ENCODE data around the gene TSPOAP1. TPM values are rescaled to one million over a fixed set of nuclear protein-coding genes. Genes with fewer than 3 reads are reported as not detected.

The TSPOAP1 gene
- total RNA-seq, 2 experiments from 2014 or later = 17.8 to 19.5 TPM

- Mint-ChIP-seq H3K27ac (peak overlapping the region; percentile 84), H3K36me3 (ENCODE audit: low read depth) (peaks cover 44% of the 10 kb centered on the region), H3K4me1 (ENCODE audit: low read depth) (peaks cover 92% of the 10 kb centered on the region), H3K4me3 (peak overlapping the region; percentile 90), H3K9me3 (no peaks in the 10 kb centered on the region), H3K27me3 (no peaks in the 10 kb centered on the region)
- H3K36me3 ChIP-seq (ENCODE audit: insufficient read depth, low read length) = peaks cover 10% of the 10 kb centered on the region
- peaks cover 96% of the 10 kb centered on the region for H3K4me1 ChIP-seq (ENCODE audit: insufficient read depth, low read length)
- ChIA-PET CTCF (interaction anchor here (1.0 to 3.6 kb wide), 5 partner anchors 10 to 88 kb away, joined by 3 to 39 read pairs (median 7); partner anchors contain the start of genes RNF43 and TSPOAP1), POLR2A (interaction anchor here (0.8 to 18.5 kb wide), 13 partner anchors 8 to 1370 kb away, joined by 3 to 1359 read pairs (median 5); partner anchors contain the start of genes DYNLL2, HSF5, MKS1 and MTMR4)
- TF ChIP-seq CTCF (IDR thresholded peaks at IDR 0.05) = no peak
- H3K27ac ChIP-seq (ENCODE audit: low read depth in 1 of 2, low read length in 2 of 2) = peak overlapping the region; percentile 97 to 98
- peak; percentile 73 for ATAC-seq (ENCODE audit: poor library complexity)
- intact Hi-C loops (cut with DNase I, micrococcal nuclease) = loop anchor here (2.0 to 10.0 kb wide), 7 partner anchors 15 to 1253 kb away; partner anchors contain the start of genes AKAP1 (in 1 of the 2), MRPS23 (in 1 of the 2), MTMR4 (in 1 of the 2) and SUPT4H1 (in 1 of the 2)
- H3K27me3 ChIP-seq (ENCODE audit: control insufficient read depth in 1 of 2, insufficient read depth in 2 of 2, low read length in 2 of 2) = no peaks in the 10 kb centered on the region
- peak; percentile 78 to 96 (median 88) for DNase-seq
- H3K9me3 ChIP-seq (ENCODE audit: control insufficient read depth in 1 of 2, insufficient read depth in 1 of 2, low read length in 2 of 2) = no peaks in the 10 kb centered on the region
- peak overlapping the region; percentile 84 for H3K4me3 ChIP-seq (ENCODE audit: low read length)
These were observed 9.2 kb upstream of the TSPOAP1 start for GRCh38 chr17:58337600-58338453.

- peak overlapping the region; percentile 97 to 98 for H3K27ac ChIP-seq (ENCODE audit: low read depth in 1 of 2, low read length in 2 of 2)
- no peaks in the 10 kb centered on the region for H3K9me3 ChIP-seq (ENCODE audit: control insufficient read depth in 1 of 2, insufficient read depth in 1 of 2, low read length in 2 of 2)
- POLR2A ChIA-PET = interaction anchor here (0.8 to 18.5 kb wide), 14 partner anchors 9 to 1735 kb away, joined by 3 to 1359 read pairs (median 5); partner anchors contain the start of genes DYNLL2, HSF5, MKS1 and MTMR4
- Mint-ChIP-seq H3K4me1 (ENCODE audit: low read depth) (peaks cover 85% of the 10 kb centered on the region), H3K36me3 (ENCODE audit: low read depth) (peaks cover 48% of the 10 kb centered on the region), H3K27me3 (no peaks in the 10 kb centered on the region), H3K9me3 (no peaks in the 10 kb centered on the region), H3K27ac (peak overlapping the region; percentile 84), H3K4me3 (peak overlapping the region; percentile 90)
- no peak for TF ChIP-seq CTCF (IDR thresholded peaks at IDR 0.05)
- ATAC-seq (ENCODE audit: poor library complexity) (peak; percentile 8), DNase-seq (peak in 11 of 14 experiments; percentile 48 to 80 (median 65))
- intact Hi-C loops (cut with DNase I, micrococcal nuclease) = loop anchor here (2.0 to 10.0 kb wide), 7 partner anchors 16 to 1252 kb away; partner anchors contain the start of genes AKAP1 (in 1 of the 2), MRPS23 (in 1 of the 2), MTMR4 (in 1 of the 2) and SUPT4H1 (in 1 of the 2)
- no peaks in the 10 kb centered on the region for H3K27me3 ChIP-seq (ENCODE audit: control insufficient read depth in 1 of 2, insufficient read depth in 2 of 2, low read length in 2 of 2)
- H3K4me1 ChIP-seq (ENCODE audit: insufficient read depth, low read length) = peaks cover 90% of the 10 kb centered on the region
- H3K36me3 ChIP-seq (ENCODE audit: insufficient read depth, low read length) = peaks cover 10% of the 10 kb centered on the region
- CTCF ChIA-PET = interaction anchor here (1.3 to 7.9 kb wide), 5 partner anchors 7 to 80 kb away, joined by 6 to 59 read pairs (median 11); partner anchors contain the start of genes RNF43 and TSPOAP1
- H3K4me3 ChIP-seq (ENCODE audit: low read length) = peak overlapping the region; percentile 84
These were observed 8.6 kb upstream of the TSPOAP1 start for GRCh38 chr17:58337210-58337599.
